NCI-H2081 treated with DMSO at 0.1 percent for 48 hours (cell line): ENCODE results near the gene HECA.

ENCODE experiments used
- DNase-seq: peaks from one replicate; lab custom pipeline; 2025; lab: John Stamatoyannopoulos, UW

HECA gene

DNA sequence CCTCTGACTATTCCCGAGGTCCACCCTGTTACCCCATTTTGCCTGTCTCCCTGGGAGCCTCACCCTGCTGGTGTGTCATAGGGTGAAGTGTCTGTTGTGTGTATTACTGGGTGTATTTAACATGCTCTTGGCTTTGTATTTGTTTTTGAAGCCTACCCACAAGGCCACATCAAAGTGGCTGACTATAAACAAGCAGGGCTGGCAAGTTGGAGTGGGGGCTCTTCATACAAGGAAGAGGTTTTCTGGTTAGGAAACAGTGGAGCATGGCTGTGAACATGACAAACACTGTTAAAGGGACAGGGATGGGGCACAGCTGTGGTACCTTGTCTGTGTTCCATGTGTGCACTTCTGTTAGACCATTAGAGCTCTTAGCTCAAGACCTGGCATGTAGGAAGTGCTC is 26.3 kb downstream of the HECA start:
- DNase-seq = no peak

GRCh38 chr6:139161817-139162284 is 27.0 kb downstream of the HECA start:
- DNase-seq = no peak

DNA sequence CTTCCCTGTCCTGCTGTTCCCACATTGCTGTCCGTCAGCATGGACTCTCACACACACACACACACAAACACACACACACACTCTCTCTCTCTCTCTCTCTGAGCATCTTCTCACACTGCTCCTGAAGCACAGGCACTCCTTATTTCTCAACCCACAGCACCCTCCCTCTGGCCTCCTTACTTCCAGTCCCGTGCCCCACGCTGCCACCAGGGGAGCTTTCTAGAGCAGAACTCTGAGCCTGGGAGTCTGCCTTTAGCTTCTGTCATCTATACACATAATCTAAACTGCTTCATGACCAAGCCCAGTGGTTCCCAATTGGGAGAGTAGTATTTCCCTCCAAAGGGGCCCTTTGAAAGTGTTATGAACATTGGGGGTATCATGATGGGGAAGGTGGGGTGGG is 29.1 kb downstream of the HECA start:
- no peak for DNase-seq

GRCh38 chr6:139165324-139165723 is 30.4 kb downstream of the HECA start:
- DNase-seq = no peak

DNA sequence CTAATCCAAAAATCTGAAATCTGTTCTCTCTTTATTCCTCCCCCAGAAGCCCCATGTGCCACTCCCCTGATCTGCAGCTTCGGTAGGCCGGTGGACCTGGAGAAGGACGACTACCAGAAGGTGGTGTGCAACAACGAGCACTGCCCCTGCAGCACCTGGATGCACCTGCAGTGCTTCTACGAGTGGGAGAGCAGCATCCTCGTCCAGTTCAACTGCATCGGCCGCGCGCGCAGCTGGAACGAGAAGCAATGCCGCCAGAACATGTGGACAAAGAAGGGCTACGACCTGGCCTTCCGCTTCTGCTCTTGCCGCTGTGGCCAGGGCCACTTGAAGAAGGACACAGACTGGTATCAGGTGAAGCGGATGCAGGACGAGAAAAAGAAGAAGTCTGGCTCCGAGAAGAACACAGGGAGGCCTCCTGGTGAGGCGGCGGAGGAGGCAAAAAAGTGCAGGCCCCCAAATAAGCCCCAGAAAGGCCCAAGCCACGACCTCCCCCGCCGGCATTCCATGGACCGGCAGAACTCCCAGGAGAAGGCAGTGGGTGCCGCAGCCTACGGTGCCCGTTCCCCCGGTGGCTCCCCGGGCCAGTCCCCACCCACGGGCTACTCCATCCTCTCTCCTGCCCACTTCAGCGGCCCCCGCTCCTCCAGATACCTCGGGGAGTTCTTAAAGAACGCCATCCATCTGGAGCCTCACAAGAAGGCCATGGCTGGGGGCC is 31.5 kb downstream of the HECA start:
- no peak for DNase-seq

- DNase-seq = no peak
Measured at GRCh38 chr6:139166956-139167313, 32.1 kb downstream of the HECA start.

DNA sequence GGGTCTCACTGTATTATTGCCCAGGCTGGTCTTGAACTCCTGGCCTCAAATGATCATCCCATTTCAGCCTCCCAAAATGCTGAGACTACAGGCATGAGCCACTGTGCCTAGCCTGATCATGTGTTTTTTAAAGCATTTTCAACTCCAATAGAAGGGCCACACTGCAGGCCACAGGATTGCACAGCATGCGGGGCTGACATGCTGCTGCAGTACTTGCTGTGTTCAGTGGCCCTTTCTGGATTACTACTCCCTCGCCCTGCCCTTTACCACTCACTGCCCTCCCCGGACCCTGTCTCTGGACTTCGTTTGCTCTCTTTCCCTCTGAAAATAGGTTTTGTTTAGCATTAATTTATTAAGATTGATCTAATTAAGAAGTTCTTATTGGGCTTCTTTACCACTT is 37.3 kb downstream of the HECA start:
- DNase-seq = no peak

GRCh38 chr6:139172567-139172966 is 37.7 kb downstream of the HECA start:
- no peak for DNase-seq

DNA sequence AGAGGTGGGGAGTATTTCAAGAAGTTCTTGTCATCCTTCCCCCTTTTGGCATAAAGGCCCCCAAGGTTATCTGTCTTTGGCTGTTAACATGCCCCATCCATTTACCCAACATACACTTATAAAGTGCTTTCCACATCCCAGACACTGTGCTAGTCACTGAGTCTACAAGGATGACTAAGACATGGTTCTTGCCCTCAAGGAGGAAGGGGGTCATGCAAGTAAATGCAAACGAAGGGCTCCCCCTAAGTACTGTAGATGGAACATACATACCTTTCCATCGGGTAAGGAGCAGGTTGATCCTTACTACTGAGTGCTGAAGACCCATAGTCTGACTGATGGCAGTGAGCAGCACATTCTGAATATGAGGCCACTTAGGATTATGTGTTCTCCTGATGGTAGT is 38.3 kb downstream of the HECA start:
- DNase-seq = no peak

DNA sequence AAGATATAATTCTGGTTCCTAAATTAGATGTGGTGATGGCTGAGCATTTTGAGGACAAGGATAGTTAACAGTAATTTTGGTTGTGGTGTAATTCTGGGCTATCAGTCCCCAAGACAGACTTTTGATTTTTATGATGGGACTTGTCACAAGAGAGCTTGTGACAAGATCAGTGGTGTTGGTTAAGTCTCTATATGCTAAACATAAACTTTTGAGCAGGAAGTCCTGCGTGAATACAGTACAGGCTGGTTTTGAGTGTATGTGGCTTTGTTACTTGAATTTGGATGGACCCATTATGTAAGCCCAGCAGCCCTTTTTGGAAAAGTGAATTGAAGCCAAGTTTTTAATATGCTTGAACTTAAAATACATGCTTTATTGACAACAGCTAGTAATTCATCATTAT is 38.9 kb downstream of the HECA start:
- DNase-seq = no peak

DNA sequence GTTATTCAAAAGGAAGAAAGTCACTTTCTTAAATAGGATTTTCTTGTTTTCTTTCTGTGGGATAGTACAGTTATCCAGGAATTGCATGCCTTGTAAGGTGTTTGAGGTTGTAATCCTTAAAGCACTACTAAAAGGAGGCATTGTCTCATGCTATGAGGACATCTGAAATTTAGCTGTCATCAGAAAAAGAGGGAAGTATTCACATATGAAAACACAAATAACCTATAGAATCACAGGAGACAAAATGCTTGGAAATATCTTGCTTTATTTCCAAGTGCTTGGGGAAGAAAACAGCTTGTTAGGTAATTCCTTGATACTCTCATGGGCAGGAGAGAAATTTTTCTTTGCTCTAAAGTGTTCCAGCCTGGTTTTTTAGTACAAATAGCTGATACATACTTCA is 40.1 kb downstream of the HECA start:
- no peak for DNase-seq

DNA sequence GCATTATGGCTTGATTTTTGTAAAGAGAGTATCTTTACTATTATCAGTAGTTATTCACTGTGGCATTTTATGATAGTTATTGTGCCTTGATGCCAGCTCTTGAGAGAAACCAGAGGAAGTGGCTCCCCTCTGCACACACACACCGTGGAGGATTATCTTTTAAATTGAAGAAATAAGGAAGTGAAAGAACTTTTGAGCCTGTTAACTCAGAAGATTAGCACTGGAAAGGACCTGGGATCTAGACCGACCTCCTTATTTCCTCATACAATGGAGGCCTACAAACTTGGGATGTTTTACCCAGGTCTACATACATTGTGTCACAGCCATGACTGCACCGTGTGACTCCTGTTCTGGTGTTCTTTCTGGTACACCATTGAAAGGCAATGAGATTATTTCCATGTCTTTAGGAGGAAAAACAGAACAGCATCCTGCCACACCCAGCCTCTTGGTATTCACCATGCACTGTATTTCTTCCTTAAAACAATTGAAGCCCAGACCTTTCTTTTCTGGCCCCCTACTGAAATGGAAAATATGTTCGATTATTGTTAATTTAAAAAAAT is 40.6 kb downstream of the HECA start:
- DNase-seq = no peak

GRCh38 chr6:139181236-139181635 is 46.4 kb downstream of the HECA start:
- DNase-seq = no peak

DNA sequence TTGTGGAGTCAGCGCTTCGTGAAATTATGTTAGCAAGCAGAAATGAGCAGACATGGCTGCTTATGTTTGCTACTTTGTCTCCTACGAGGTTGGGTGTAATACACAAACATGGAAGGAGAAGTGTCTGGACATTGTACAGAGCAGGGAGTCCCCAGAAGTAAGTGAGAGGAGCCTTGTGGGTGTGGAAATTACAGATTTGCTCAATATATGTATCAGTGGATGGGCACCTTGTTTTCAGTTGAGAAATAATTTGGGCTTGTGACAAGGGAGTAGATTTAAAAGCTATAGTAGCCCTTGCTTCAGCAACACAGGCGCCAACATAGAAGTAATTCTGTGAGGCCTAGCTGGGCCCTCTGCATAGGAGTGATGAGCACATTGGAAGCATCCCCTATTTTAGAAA is 49.2 kb downstream of the HECA start:
- DNase-seq = no peak

GRCh38 chr6:139184459-139184858 is 49.6 kb downstream of the HECA start:
- DNase-seq = no peak

DNA sequence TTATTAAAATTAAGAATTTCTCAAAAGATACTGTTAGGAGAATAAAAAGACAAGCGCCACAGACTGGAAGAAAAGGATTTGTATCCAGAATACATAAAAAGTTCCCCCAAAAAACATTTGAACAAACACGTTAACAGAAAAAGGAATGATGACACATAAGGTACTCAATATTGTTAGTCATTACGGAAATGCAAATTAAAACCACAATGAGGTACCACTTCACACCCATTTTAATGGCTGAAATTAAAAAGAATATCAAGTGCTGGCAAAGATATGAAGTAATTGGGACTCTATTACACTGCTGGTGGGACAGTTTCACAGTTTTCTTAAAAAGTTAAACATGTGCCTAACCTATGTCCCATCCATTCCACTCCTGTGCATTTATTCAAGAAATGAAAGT is 51.4 kb downstream of the HECA start:
- no peak for DNase-seq

- DNase-seq = no peak
Measured at GRCh38 chr6:139186692-139187091, 51.8 kb downstream of the HECA start.

GRCh38 chr6:139187489-139187888 is 52.6 kb downstream of the HECA start:
- no peak for DNase-seq

DNA sequence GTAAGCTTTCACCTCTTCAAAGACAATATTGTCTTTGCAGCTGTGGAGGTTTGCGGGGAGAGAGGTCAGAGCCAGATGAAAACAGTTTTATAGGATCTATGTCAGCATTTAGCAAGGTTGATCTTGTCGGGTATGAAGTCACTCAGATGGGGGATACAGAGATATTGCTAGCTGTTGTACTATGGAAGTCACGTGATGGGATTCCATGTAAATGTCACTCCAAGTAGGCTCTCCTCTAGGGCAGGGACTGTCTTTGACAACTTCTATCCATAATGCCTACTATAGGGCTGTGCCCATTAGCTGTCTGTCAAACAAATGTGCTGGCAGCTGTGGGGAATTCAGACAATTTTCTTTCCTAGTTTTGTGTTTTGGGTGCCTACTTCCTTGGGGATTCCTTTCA is 54.8 kb downstream of the HECA start:
- DNase-seq = no peak

- DNase-seq = no peak
Measured at GRCh38 chr6:139194740-139195139, 59.9 kb downstream of the HECA start.

- DNase-seq = no peak
Measured at GRCh38 chr6:139198529-139199288, 63.8 kb downstream of the HECA start.

DNA sequence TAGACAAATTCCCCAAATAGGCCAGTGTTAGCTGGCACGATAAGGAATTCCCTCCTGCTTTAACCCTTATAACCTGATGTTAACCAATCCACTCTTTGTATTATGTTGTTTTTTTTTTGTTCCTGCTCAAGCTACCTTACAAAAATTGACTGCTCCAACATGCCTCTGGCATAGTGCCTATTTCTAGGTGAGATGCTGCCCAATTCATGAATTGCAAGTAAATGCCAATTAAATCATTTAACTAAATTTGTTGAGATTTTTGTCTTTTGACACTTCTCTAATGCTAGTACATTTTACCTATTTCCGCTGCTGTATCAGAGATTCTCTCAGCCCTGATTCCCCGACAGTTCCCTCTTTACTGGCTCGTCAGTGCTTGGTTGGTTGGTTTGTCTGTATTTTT is 66.5 kb downstream of the HECA start:
- no peak for DNase-seq

DNA sequence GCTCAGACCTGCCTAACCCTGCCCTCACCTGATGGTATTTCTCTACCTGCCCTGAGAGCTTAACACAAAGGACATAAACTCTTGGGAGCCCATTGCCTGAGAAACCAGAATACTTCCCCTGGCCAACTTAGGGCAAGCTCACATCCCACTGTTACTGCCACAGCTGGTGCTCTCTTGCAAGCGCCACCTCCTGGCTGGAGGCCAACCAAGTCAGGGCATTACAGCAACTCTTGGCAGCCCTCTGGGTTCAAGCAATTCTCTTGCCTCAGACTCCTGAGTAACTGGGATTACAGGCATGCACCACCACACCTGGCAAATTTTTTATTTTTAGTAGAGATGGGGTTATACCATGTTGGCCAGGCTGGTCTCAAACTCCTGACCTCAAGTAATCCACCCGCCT is 70.1 kb downstream of the HECA start:
- DNase-seq = no peak
